ENCODE measurements around the gene IQCB1.

The IQCB1 gene

GRCh38 chr3:121730940-121731687 lies 103.7 kb downstream of the IQCB1 start:
- TF ChIP-seq, protein P1, sequence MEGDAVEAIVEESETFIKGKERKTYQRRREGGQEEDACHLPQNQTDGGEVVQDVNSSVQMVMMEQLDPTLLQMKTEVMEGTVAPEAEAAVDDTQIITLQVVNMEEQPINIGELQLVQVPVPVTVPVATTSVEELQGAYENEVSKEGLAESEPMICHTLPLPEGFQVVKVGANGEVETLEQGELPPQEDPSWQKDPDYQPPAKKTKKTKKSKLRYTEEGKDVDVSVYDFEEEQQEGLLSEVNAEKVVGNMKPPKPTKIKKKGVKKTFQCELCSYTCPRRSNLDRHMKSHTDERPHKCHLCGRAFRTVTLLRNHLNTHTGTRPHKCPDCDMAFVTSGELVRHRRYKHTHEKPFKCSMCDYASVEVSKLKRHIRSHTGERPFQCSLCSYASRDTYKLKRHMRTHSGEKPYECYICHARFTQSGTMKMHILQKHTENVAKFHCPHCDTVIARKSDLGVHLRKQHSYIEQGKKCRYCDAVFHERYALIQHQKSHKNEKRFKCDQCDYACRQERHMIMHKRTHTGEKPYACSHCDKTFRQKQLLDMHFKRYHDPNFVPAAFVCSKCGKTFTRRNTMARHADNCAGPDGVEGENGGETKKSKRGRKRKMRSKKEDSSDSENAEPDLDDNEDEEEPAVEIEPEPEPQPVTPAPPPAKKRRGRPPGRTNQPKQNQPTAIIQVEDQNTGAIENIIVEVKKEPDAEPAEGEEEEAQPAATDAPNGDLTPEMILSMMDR (IDR thresholded peaks at IDR 0.05; ENCODE audit: insufficient read depth, low read depth, low read length, missing control alignments), result no peak
- peak; percentile 80 for DNase-seq (ENCODE audit: low read depth)
- no peak overlapping the region for H3K4me3 ChIP-seq (ENCODE audit: low read length)

DNA sequence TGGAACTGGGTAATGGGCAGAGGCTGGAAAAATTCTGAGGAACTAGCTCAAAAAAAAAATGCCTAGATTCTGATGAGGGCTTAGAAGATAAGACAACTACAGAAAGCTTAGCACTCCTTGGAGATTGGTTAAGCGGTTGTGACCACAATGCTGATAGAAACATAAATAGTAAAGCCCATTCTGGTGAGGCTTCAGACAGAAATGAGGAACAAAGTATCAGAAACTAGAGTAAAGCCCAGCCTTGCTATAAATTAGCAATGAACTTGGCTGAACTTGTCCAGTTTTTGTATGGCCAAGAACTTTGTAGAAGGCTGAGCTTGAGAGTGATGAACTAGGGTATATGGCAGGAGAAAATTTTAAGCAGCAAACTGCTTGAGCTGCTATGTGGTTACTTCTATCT lies 110.7 kb downstream of the IQCB1 start:
- TF ChIP-seq, protein P1 (IDR thresholded peaks at IDR 0.05; ENCODE audit: insufficient read depth, low read depth, low read length, missing control alignments), result no peak
- no peak overlapping the region for H3K4me3 ChIP-seq (ENCODE audit: low read length)
- DNase-seq (ENCODE audit: low read depth), result no peak

- no peak for DNase-seq (ENCODE audit: low read depth)
- H3K4me3 ChIP-seq (ENCODE audit: low read length), result no peak overlapping the region
- TF ChIP-seq, protein P1 (IDR thresholded peaks at IDR 0.05; ENCODE audit: insufficient read depth, low read depth, low read length, missing control alignments), result no peak
Observed at GRCh38 chr3:121723485-121723884, 111.4 kb downstream of the IQCB1 start.

GRCh38 chr3:121722411-121722810 lies 112.4 kb downstream of the IQCB1 start:
- H3K4me3 ChIP-seq (ENCODE audit: low read length), result no peak overlapping the region
- TF ChIP-seq, protein P1 (IDR thresholded peaks at IDR 0.05; ENCODE audit: insufficient read depth, low read depth, low read length, missing control alignments), result no peak
- DNase-seq (ENCODE audit: low read depth), result no peak

- TF ChIP-seq, protein P1 (IDR thresholded peaks at IDR 0.05; ENCODE audit: insufficient read depth, low read depth, low read length, missing control alignments), result no peak
- DNase-seq (ENCODE audit: low read depth), result no peak
- no peak overlapping the region for H3K4me3 ChIP-seq (ENCODE audit: low read length)
Observed at GRCh38 chr3:121720163-121720562, 114.7 kb downstream of the IQCB1 start.

All from epithelial cell of esophagus (primary cell).